B cell (primary cell): Measurements from ENCODE around the gene PTPRC. TPM values are rescaled to one million over a fixed set of nuclear protein-coding genes. Genes with fewer than 3 reads are reported as not detected.

ENCODE experiments used
- ATAC-seq: fragments of 200-7000 bp; cut with Tn5 transposase; one replicate; pipeline ENCODE4 v1.10.0; 2021; ENCODE audit warnings: low read depth, mild to moderate bottlenecking, moderate number of reproducible peaks, moderate library complexity
- CTCF ChIA-PET: fragments of 350-600 bp; sonication (Branson Sonifier 250); formaldehyde crosslinking; loops from one replicate; lab custom pipeline; 2021; ENCODE audit warnings: antibody characterized with exemption, inconsistent platforms; lab: Charles Lee
- POLR2A ChIA-PET: fragments of 350-600 bp; sonication (Branson Sonifier 250); formaldehyde crosslinking; loops from one replicate; lab custom pipeline; 2021; ENCODE audit warnings: antibody characterized with exemption; lab: Charles Lee
- DNase-seq: peaks from one replicate; pipeline ENCODE4 v3.0.0; 2013
- H2AFZ ChIP-seq: 2 replicates; pipeline ENCODE4 v1.6.1; 2012; ENCODE audit warnings: mild to moderate bottlenecking, low read depth, low read length; ENCODE audit not compliant: insufficient read depth, poor library complexity, severe bottlenecking
- H3K27ac ChIP-seq, 2 donors: 1 replicate in 1 of 2; 2 replicates in 1 of 2; pipeline ENCODE4 v1.5.1; 2012 to 2013; ENCODE audit warnings: low read length in 2 of 2, mild to moderate bottlenecking in 2 of 2, moderate library complexity in 1 of 2
- H3K27me3 ChIP-seq, 4 experiments: fragments of 200-600 bp in 1 of 4; sonication (generic) in 1 of 4; replicated peaks in 1 of 4; 1 replicate in 2 of 4; 2 replicates in 2 of 4; pipeline versions ENCODE4 v1.6.1 to v1.7.0; 2013 to 2016; ENCODE audit warnings: low read length in 3 of 4, mild to moderate bottlenecking in 2 of 4, mixed read lengths in 1 of 4, moderate library complexity in 1 of 4; ENCODE audit not compliant: insufficient read depth in 4 of 4, control insufficient read depth in 3 of 4; ENCODE audit errors: control extremely low read depth in 1 of 4
- H3K36me3 ChIP-seq, 2 experiments: replicated peaks in 1 of 2; 1 replicate in 1 of 2; 2 replicates in 1 of 2; pipeline versions ENCODE4 v1.6.1 to v1.7.1; 2013; ENCODE audit warnings: low read length in 1 of 2; ENCODE audit not compliant: insufficient read depth in 2 of 2, control insufficient read depth in 1 of 2; ENCODE audit errors: control extremely low read depth in 1 of 2, extremely low read depth in 1 of 2
- H3K4me1 ChIP-seq, 2 donors: fragments of 200-600 bp in 1 of 2; sonication (generic) in 1 of 2; 1 replicate in 1 of 2; 2 replicates in 1 of 2; pipeline versions ENCODE4 v1.5.1 to v1.6.1; 2013 to 2017; ENCODE audit warnings: low read length in 2 of 2; ENCODE audit not compliant: control insufficient read depth in 2 of 2, insufficient read depth in 2 of 2
- H3K4me2 ChIP-seq: replicated peaks from 2 replicates; pipeline ENCODE3; 2012; ENCODE audit warnings: mild to moderate bottlenecking, low read depth, low read length; ENCODE audit not compliant: poor library complexity, severe bottlenecking
- H3K4me3 ChIP-seq, 5 experiments: fragments of 200-600 bp in 1 of 5; sonication (generic) in 1 of 5; 1 replicate in 3 of 5; 2 replicates in 2 of 5; pipeline versions ENCODE4 v1.5.1 to v1.7.0; 2011 to 2016; ENCODE audit warnings: low read length in 4 of 5, mild to moderate bottlenecking in 4 of 5, low read depth in 2 of 5, control low read depth in 1 of 5, moderate library complexity in 1 of 5; ENCODE audit not compliant: insufficient read depth in 1 of 5; ENCODE audit errors: control extremely low read depth in 1 of 5, extremely low read depth in 1 of 5
- H3K79me2 ChIP-seq: fragments of 200-600 bp; sonication (generic); one replicate; pipeline ENCODE4 v1.6.0; 2016; ENCODE audit warnings: low read length; ENCODE audit not compliant: control insufficient read depth, insufficient read depth
- H3K9ac ChIP-seq: fragments of 200-600 bp; sonication (generic); 2 replicates; pipeline ENCODE4 v1.6.1; 2017; ENCODE audit warnings: mild to moderate bottlenecking, low read length, moderate library complexity
- H3K9me3 ChIP-seq, 3 donors: one replicate each; pipeline versions ENCODE4 v1.6.1 to v1.7.1; 2013; ENCODE audit warnings: low read length in 2 of 3; ENCODE audit not compliant: control insufficient read depth in 2 of 3, insufficient read depth in 1 of 3; ENCODE audit errors: control extremely low read depth in 1 of 3
- H4K20me1 ChIP-seq: 2 replicates; pipeline ENCODE4 v1.6.0; 2012; ENCODE audit warnings: mild to moderate bottlenecking, low read length; ENCODE audit not compliant: insufficient read depth, control insufficient read depth, poor library complexity, severe bottlenecking
- H3K27ac Mint-ChIP-seq: one replicate; pipeline ENCODE4 v1.8.0; 2021; ENCODE audit warnings: mixed read lengths
- H3K27me3 Mint-ChIP-seq: one replicate; pipeline ENCODE4 v1.8.0; 2021; ENCODE audit warnings: mixed read lengths
- H3K4me1 Mint-ChIP-seq: one replicate; pipeline ENCODE4 v1.8.0; 2021; ENCODE audit warnings: mixed read lengths
- H3K4me3 Mint-ChIP-seq: one replicate; pipeline ENCODE4 v1.8.0; 2021; ENCODE audit warnings: mixed read lengths
- H3K9me3 Mint-ChIP-seq: one replicate; pipeline ENCODE4 v1.8.0; 2022; ENCODE audit warnings: mixed read lengths; ENCODE audit not compliant: insufficient read depth
- EZH2 ChIP-seq: IDR thresholded peaks from 2 replicates; pipeline ENCODE4 v1.6.1; 2012; ENCODE audit warnings: borderline replicate concordance, low read depth, mild to moderate bottlenecking, moderate library complexity, low read length; ENCODE audit not compliant: insufficient read depth, poor library complexity, severe bottlenecking
- intact Hi-C: fragments of 100-400 bp; cut with micrococcal nuclease; formaldehyde crosslinking; loops from one replicate; pipeline ENCODE4 v1.10.0; 2022
- polyA plus RNA-seq: library from polyadenylated mRNA; depleted of rRNA; stranded (reverse); fragments of >200 nt; gene quantifications from 2 replicates; pipeline ENCODE4 v1.2.3, GENCODE V29; 2012
- total RNA-seq, 2 donors: library from RNA; stranded (reverse); fragments of 120-200 nt in 1 of 2; gene quantifications; 1 replicate in 1 of 2; 2 replicates in 1 of 2; pipeline versions ENCODE4 v1.2.3 to v1.2.4, GENCODE V29; 2013 to 2022
- TF ChIP-seq, protein P1 (sequence below): fragments of 200-600 bp; IDR thresholded peaks from one replicate; pipeline ENCODE4 v1.8.0; 2022; ENCODE audit warnings: antibody characterized with exemption, mild to moderate bottlenecking

Gene PTPRC
- total and polyA plus RNA-seq, 2 donors (not counting 1 experiment from before 2014, with no cell fraction given): 151 to 543 TPM

DNA sequence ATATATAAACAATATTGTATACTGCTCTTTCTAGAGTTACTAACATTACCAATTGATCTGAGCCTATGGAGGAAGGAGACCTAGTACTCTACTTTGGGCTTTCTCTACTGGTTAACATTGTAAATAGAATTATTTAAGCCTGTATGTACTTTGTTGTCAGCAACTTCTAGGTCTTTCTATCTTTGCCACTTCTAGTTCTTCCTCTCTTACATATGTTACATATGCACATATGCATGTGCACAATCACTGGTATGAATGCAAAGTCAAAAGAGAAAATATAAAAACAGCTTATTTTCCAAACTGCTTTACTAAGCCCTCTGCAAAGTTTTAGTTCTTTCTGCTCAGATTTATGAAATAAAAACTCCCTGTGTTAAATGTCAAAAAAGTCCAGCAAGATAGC is 84.3 kb downstream of the PTPRC start:
- no peak overlapping the region for H3K4me3 ChIP-seq
- ATAC-seq (no peak), DNase-seq (no peak)
- ChIA-PET CTCF (interaction anchor here (0.6 to 1.7 kb wide), 4 partner anchors 21 to 1462 kb away, joined by 3 to 4 read pairs (median 4); no protein-coding TSS in a partner anchor), POLR2A (no interaction called here)
- no peak overlapping the region for H2AFZ ChIP-seq
- Mint-ChIP-seq H3K27me3 (no peaks in the 10 kb centered on the region), H3K4me1 (peaks cover 15% of the 10 kb centered on the region), H3K9me3 (no peaks in the 10 kb centered on the region), H3K27ac (no peak overlapping the region), H3K4me3 (no peak overlapping the region)
- H3K4me2 ChIP-seq: no peak overlapping the region
- H3K79me2 ChIP-seq: peaks cover 41% of the 10 kb centered on the region
- intact Hi-C loops: no loop called here
- H3K36me3 ChIP-seq: peaks cover 20 to 74% of the 10 kb centered on the region in 2 experiments
- no peaks in the 10 kb centered on the region for H3K9me3 ChIP-seq
- no peak overlapping the region for H3K27ac ChIP-seq
- TF ChIP-seq EZH2: no peak
- TF ChIP-seq, protein P1, sequence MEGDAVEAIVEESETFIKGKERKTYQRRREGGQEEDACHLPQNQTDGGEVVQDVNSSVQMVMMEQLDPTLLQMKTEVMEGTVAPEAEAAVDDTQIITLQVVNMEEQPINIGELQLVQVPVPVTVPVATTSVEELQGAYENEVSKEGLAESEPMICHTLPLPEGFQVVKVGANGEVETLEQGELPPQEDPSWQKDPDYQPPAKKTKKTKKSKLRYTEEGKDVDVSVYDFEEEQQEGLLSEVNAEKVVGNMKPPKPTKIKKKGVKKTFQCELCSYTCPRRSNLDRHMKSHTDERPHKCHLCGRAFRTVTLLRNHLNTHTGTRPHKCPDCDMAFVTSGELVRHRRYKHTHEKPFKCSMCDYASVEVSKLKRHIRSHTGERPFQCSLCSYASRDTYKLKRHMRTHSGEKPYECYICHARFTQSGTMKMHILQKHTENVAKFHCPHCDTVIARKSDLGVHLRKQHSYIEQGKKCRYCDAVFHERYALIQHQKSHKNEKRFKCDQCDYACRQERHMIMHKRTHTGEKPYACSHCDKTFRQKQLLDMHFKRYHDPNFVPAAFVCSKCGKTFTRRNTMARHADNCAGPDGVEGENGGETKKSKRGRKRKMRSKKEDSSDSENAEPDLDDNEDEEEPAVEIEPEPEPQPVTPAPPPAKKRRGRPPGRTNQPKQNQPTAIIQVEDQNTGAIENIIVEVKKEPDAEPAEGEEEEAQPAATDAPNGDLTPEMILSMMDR: no peak
- no peaks in the 10 kb centered on the region for H3K27me3 ChIP-seq
- no peaks in the 10 kb centered on the region for H3K4me1 ChIP-seq
- H3K9ac ChIP-seq: no peak overlapping the region
- H4K20me1 ChIP-seq: peaks cover 48% of the 10 kb centered on the region

DNA sequence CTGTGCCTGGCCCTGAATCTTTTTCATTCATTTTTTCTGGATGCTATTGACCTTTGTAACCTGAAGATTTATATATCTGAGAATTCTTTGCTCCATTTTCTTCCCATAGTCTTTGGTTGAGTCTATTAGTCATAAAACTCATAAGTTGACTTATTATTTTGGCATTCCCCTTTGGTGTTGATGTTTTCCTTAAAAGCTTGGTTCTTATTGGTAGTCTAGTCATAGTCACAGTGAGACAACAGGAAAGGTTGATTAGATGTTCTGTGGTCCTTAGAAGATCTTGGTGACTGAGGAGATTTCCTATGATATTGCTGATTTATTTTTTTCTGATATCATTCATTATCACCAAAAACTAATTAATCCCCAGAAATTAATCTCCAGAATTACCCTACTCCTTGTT is 86.2 kb downstream of the PTPRC start:
- DNase-seq (no peak), ATAC-seq (no peak)
- no peak overlapping the region for H3K9ac ChIP-seq
- H3K4me2 ChIP-seq: no peak overlapping the region
- peaks cover 15% of the 10 kb centered on the region for H3K4me1 Mint-ChIP-seq
- intact Hi-C loops: no loop called here
- peaks cover 48% of the 10 kb centered on the region for H4K20me1 ChIP-seq
- H3K4me3 Mint-ChIP-seq: no peak overlapping the region
- peak overlapping the region; percentile 50 for H3K27ac Mint-ChIP-seq
- peaks cover 50% of the 10 kb centered on the region for H3K79me2 ChIP-seq
- H3K27me3 ChIP-seq: no peaks in the 10 kb centered on the region
- TF ChIP-seq, protein P1: no peak
- no peak for TF ChIP-seq EZH2
- no peaks in the 10 kb centered on the region for H3K9me3 ChIP-seq
- peak overlapping the region in 1 of 2 donors; percentile 17 for H3K27ac ChIP-seq
- no peaks in the 10 kb centered on the region for H3K27me3 Mint-ChIP-seq
- POLR2A ChIA-PET: no interaction called here
- no peaks in the 10 kb centered on the region for H3K4me1 ChIP-seq
- H3K4me3 ChIP-seq: no peak overlapping the region
- no peaks in the 10 kb centered on the region for H3K9me3 Mint-ChIP-seq
- H3K36me3 ChIP-seq: peaks cover 31 to 81% of the 10 kb centered on the region in 2 experiments
- no peak overlapping the region for H2AFZ ChIP-seq
- CTCF ChIA-PET: no interaction called here
